Right hindlimb (tissue), 1 donor: ENCODE data around the gene TAF6.

Source experiments
- DNase-seq: peaks from one replicate; pipeline ENCODE4 v3.0.0-alpha.2; 2018

The TAF6 gene

DNA sequence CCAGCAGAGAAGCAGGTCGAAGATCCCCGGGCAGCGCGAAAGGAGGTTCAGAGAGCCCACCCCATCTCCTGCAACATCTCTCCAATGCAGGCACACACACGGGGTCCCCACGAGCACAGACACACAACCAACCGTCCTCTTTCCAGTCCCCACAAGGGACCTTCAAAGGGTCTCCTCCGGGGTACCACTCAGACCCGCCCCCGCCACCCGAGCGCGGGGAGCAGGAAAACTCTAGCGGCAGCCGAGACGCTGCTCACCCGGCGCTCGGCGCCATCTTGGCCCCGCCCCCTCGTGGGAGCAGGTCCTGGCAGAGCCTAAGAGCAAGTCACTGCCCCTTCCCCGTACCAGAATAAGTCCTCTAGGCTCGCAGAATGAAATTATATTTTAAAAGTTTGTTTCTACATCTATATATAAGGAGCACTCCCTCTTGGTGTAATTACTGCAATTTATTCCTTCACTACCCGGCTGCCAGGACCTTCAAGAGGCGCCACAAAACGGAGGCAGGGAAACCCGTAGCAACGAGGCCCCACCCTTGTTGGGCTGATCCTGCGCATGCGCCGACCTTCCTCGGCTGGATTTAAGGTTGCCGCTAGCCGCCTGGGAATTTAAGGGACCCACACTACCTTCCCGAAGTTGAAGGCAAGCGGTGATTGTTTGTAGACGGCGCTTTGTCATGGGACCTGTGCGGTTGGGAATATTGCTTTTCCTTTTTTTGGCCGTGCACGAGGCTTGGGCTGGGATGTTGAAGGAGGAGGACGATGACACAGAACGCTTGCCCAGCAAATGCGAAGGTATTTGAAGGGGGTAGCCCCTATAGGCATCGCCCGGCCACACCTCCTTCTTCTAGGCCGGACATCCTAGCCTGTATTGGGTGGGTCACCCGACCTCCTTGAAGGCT lies at the start of gene TAF6, which contains the start of gene CNPY4:
TAF6 (minus strand) TSS at position 287 of the 898 bp plus-strand sequence. CDS start 5,149 bp downstream, outside the sequence.
CNPY4 (plus strand) TSS at position 563 of the 898 bp plus-strand sequence; CDS start at position 674, 111 bp downstream.
- peak; percentile 97 for DNase-seq

DNA sequence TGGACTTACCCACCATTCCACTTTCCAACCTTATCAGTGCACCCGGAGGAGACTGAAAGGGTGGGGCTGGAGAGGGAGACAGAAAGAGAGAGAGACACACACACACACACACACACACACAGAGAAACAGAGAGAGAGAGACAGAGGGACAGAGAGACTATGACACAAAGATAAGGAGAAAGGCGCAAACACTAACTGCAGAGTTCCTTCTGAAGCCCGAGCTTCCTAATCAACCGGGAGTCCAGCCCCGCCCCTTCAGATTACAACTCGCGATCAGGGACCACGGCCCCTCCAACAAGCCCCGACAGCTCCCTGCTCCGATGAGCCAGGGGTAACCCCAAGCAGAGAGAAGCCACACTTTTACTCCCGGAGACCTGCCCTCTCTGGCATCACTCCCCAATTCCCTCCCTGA lies 48.8 kb upstream of the TAF6 start:
- no peak for DNase-seq

DNA sequence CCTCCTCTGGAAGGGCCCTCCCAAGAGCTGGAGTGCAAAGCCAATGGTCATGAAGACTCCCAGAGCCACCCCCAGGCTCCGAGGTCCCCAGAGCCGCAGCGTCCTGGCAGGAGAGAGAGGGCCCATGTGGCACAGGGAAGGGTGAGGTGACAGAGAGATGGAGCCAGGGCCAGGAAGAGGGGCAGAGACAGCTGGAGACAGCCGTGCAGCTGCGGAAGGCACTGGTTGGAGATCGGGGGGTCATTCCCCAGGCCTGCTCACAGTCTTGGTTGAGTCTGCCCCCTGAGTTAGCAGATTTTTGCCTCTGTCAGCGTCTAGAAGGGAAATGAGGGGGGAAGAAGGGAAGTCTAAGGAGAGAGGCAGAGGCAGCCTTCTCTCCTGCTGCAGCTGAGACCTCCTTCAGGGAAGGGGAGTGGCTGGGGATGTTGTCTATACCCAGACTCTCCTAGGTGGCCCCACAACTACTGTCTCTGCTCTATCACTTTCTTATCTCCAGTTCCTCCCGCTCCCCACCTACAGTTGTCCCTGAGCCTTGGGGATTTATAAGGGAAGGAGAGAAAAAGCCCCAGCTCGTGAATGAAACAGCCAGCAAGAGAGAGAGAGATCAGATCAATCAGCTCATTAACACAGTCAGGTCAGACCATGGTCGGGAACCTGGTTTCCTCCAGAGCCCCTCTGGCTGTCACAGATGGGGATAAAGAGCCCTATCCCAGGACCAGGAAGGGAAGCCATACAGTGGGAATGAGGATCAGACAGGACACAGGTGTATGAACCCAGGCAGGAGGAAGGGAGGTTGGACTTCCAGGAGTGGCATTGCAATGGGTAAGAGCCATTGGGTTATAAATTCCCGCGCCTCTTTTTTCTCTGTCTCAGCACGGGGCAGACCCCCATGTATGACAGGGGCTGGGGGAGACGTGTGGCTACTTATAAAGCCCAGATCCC lies 48.1 kb upstream of the TAF6 start:
- DNase-seq = no peak

DNA sequence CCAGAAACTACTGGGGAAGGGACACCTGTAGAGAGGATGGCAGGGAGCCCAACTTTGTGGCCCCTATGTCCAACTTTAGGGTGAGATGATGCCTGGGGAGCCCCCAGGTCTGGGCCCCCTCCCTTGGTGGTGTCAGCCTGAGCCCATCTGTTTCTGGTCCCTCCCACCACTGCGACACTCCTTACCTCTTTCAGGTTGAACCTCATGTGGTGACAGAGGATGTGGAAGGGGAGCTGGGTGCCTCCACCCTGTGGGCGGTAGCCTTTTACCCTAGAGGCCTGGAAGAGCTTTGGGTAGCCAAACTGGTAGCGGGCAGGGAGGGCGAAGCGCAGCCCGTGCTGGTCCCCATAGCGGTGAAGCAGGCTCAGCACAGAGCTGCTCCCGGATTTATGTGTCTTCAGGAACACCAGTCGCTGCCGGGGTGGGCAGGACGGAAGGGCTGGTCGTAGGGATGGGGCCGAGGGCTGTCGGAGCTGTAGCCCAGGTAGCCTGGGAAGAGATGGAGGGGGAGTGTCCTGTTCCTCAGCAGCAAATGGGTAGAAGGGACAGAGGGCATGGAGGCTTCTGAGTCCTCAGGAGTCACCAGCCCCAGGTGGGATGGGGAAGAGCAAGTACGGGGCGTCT lies 47.3 kb upstream of the TAF6 start:
- DNase-seq = no peak

DNA sequence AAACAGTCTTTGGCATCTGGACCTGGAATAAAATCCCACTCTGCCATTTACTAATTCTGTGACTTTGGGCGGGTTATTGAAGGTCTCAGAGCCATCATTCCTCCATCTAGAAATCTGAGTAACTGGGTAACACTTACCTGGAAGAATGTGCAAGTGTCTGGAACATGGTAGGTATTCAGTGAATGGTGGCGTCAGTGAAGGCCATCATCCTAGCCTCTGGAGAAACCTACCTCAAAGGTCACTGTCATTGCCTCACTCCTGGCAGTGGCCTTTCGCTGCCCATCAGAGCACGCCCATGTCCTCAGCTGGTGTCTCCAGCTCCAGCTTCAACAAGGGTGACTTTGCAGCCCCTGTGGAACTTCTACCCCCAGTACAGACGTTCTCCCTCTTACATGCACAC lies 44.7 kb upstream of the TAF6 start:
- no peak for DNase-seq

GRCh38 chr7:100163006-100163531 lies 43.9 kb upstream of the TAF6 start:
- DNase-seq = no peak

- peak; percentile 18 for DNase-seq
These were observed 40.9 kb upstream of the TAF6 start for GRCh38 chr7:100160067-100160466.

DNA sequence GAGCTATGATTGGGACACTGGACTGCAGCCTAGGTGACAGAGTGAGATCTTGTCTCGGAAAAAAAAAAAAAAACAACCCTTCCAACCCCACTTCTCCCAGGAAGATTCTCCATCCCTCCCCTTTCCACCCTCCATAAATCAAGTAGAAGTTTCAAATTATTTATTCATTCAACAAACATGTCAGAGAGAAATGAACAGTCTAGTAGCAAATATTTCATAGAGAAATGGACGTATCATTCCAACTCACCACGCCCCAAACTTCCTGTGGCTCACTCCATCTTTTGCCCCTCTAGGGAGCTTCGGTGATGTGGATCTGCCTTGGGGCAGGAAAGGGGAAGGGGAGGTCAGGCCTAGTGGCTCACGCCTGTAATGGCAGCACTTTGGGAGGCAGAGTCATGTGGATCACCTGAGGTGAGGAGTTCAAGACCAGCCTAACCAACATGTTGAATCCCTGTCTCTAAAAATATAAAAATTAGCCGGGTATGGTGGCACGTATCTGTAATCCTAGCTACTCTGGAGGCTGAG lies 40.0 kb upstream of the TAF6 start:
- no peak for DNase-seq

DNA sequence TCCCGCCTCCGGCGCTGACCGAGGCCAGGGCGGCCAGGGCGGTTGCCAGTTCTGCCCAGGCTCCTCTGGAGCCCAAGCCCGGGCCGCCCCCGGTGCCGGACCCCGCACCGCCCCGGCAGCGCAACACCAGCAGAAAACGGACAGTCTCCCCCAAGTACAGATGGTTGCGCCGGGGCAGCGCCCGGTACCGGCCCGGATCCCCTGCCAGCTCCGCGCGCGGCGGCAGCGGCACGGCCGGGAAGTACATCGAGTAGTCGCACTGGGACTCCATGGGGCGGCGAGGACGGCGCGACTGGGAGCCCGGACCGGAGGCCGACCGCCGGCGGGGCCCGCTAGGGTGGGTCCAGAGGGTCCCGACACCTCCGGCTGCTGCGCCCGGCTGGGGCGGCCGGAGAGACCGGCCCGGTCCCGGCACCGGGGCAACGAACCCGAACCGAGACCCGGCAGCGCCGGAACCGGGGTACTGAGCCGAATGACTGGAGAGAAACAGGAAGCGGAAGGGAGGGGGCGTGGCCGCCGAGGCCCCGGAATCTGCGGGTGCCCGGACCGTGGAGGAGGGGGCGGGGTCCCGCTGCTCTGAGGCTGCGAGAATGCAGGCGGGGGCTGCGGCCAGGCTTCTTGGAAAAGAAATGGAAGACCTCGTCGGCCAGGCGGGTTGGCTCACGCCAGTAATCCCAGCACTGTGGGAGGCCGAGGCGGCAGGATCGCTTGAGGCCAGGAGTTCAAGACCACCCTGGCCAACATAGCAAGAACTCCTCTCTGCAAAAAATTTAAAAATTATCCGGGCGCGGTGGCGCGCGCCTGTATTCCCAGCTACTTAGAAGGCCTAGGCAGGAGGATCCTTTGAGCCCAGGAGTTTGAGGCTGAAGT lies 39.3 kb upstream of the TAF6 start, which contains the start of gene TRAPPC14:
TRAPPC14 (minus strand) TSS at position 495 of the 870 bp plus-strand sequence; CDS start at position 271, 224 bp downstream.
- peak; percentile 95 for DNase-seq

DNA sequence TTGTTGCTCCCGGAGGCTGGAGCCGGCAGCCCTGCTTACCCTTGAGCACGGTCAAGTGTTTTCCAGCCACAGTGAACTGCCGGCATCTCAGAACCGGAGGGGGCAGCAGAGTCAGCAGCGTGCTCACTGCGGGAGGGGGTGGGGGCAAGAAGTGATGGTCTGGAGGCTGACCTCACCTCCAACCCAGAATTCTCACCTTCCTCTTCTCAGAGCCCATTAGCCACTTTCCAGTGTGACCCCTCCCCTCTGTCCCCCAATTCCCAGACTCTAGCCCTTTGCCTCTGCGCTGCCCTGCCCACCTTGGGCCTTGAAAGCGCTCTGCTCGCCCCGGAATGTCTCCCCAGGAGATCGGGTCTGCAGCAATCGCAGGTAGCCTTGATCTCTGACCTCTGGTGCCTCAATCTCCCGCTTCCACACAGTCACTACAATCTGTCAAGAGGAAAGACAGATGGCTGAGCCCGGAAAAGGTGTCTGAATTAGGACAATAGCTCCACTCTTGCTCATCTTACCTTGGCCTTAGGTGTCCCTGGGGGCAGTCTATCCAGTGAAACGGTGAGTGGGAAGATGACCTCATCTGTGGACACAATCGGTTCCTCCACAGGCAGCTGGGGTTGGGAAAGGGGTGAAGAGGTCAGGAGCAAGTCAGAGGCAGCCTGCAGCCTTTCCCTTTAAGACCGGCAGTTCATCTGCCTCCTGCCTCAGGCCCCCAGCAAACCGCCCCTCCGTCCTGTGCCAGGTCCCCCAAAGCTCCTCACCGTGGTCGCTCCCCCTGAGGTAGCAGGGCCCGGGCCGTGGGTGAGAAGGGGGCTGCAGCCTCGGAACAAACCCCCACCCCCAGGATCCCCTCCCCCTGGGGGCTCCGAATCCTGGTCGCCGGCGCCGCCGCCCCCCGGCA lies 38.4 kb upstream of the TAF6 start:
- DNase-seq = peak; percentile 34

- no peak for DNase-seq
These were observed 37.8 kb upstream of the TAF6 start for GRCh38 chr7:100157069-100157333.

DNA sequence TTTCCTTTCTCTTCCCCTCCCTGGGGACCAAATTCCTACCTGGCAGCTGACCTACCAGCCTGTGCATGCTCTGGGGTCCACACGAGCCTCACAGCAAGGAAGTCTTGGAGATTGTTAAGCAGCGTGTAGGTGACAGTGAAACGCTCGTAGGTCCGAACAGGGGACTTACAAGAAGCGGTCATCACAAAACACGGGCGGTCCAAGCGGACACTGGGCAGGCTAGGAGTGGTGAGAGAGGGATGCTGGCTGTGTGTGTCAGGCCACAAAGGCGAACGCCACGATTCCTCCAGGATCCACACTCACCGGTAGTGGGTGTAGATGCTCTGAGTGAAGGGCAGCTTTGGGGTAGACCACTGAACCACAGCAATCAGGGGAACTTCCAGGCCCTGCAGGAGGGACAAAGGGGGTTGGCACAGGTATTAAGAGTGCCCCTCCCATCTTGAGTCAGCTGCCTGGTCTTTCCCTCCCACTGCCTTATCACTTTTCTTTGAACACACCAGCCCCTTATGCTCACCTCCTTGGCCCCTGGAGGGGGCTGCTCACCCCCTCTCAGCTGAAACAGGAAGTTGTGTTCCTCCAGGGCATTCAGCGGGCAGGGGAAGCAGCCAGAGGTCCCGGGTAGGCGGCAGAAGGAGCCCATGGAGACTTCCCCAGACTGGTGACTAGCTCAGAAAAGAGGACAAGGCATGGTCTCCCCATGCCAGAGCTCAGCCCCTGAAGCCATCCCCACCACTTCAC lies 37.3 kb upstream of the TAF6 start:
- peak; percentile 19 for DNase-seq

DNA sequence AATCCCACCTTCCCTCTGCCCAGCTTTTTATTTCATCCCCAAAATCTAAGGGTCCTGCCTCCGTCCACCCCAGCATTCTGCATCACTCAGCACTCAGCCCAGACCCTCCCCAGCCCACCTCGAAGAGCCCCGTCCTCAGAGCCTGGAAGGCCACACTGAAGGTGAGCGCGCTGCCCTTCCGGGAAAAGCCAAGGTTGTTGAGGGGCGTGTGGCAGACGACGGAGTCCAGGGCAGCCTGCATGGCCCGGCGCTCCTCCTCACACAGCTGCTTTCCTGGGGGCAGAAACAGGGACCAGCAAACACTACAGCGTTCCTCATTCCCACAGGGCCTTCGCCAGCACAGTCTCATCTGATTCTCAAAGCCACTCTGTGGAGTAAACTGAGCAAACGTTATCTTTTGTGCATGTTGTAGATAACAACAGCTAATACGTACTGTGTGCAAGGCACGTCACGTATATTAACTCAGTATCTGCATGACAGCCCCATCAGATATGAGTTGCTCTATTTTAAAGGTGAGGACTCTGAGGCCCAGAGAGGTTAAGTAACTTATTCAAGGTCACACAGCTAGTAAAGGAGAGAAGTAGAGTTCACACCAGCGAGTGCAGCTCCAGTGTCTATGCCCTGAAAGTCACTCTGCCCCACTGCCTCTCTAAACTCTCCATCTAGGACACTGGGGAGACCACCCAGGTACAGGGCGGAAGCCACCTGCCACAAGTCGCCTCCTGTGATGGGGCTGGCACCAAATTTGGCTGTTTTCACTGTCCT lies 36.6 kb upstream of the TAF6 start:
- no peak for DNase-seq

DNA sequence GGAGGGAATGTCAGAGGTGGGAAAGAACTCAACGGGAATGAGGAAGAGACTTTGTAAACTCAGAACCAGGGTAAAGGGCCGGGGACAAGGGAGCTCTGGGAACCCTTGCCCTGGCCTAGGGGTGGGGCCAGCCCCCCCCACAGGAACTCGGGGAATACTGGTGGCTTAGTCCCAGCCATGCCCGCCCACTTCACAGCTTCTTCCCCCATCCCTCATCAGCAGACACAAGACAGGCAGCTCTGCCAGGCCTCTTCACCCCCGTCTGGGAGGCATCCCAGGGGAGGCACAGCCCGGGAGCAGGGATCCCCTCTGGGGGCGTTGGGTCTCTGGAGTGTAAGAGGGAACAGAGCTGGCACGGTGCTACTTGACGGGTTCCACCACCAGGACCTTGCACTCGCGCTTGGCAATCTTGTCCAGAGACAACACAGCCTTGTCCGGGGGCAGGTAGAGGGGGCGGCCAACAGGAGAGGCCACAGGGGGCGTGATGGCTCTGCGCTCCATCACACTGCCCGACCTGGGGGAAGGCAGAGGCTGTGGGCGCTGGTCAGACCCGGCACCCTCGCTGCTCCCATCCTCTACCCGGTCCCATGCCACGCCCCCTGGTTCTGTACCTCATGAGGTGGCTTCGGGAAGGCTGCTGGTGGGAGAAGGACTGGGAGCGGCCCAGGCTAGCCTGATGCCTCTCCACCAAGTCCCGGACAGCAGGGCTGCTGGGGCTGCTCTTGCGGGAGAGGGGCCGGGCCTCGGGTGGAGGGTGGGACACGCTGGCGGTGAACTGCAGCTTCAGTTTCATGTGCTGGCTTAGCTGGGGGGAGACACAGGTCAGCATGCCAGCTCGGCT lies 35.7 kb upstream of the TAF6 start:
- no peak for DNase-seq

DNA sequence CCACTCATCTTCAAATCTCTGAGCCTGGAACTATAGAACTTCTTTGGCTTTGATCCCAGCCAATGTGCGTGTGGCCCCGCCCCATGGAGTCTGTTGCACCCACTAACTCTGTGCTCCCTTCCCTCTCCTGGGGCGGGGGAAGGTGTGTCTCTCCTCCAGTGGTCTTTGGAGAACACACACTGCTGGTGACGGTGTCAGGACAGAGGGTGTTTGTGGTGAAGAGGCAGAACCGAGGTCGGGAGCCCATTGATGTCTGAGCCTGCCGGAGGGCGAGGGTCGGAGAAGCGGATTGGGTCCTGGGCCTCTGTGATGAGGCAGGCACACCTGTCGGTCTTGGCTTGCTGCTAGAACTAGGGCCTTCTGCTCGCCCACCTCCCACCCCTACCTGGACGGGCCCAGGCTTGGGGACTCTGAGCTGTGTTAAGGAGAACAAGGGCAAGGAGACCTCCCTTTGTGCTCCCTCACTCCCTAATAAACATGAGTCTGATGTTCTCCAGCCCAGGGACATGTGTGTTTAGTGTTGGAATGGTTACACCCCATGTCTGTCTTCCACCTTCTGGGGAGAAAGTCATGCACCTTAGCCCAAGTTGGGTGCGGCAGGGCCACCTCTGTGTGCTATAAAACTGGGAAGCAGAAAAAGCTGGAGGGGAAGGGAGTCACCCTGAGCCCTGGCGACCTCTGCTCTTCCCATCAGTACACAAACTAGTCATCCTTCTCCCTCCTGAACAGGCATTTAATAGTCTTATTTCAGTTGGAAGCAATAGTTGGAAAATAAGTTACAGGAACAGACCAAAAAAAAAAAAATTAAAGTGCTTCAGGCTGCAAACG lies 34.8 kb upstream of the TAF6 start:
- DNase-seq = no peak

- DNase-seq = no peak
These were observed 33.9 kb upstream of the TAF6 start for GRCh38 chr7:100152937-100153666.
